HepG2 (cell line): ENCODE measurements around the gene EVA1A. TPM values are rescaled to one million over a fixed set of nuclear protein-coding genes. Genes with fewer than 3 reads are reported as not detected.
A peak's percentile ranks its signal among the peaks of the same experiment; 100 is the strongest.

Experiments
- ATF7-NPFF ChIP-seq: sonication (generic); formaldehyde crosslinking; IDR thresholded peaks from 2 replicates; pipeline ENCODE4 v1.8.1; 2023; ENCODE audit warnings: mild to moderate bottlenecking, low read depth, missing genetic modification reagents, moderate library complexity
- DPF2 ChIP-seq: sonication (generic); formaldehyde crosslinking; IDR thresholded peaks from 2 replicates; pipeline ENCODE4 v1.4.0; 2020; ENCODE audit warnings: mild to moderate bottlenecking, low read depth, missing genetic modification reagents, borderline replicate concordance
- FOXC1 ChIP-seq: sonication (generic); formaldehyde crosslinking; IDR thresholded peaks from 2 replicates; pipeline ENCODE4 v1.8.0; 2022; ENCODE audit warnings: mild to moderate bottlenecking, missing genetic modification reagents, borderline replicate concordance
- GABPB1 ChIP-seq: IDR thresholded peaks from 2 replicates; pipeline ENCODE4 v1.6.1; 2016; ENCODE audit warnings: mild to moderate bottlenecking, missing genetic modification reagents, moderate library complexity, missing compliant biosample characterization
- GATAD2A ChIP-seq: IDR thresholded peaks from 2 replicates; pipeline ENCODE4 v1.6.1; 2016
- MLLT10 ChIP-seq: sonication (generic); formaldehyde crosslinking; IDR thresholded peaks from 2 replicates; pipeline ENCODE4 v1.4.0; 2020; ENCODE audit warnings: missing genetic modification reagents
- SAP130 ChIP-seq: IDR thresholded peaks from 2 replicates; pipeline ENCODE4 v1.6.1; 2016; ENCODE audit warnings: low read depth
- U2AF2 ChIP-seq: fragments of 200-400 bp; formaldehyde crosslinking; IDR thresholded peaks from 2 replicates; pipeline ENCODE4 v1.6.1; 2017; ENCODE audit warnings: low read depth, mild to moderate bottlenecking, low read length
- ZBTB38 ChIP-seq: sonication (generic); formaldehyde crosslinking; IDR thresholded peaks from 2 replicates; pipeline ENCODE4 v1.5.1; 2020; ENCODE audit warnings: mild to moderate bottlenecking, missing genetic modification reagents
- ZNF276 ChIP-seq: sonication (generic); formaldehyde crosslinking; IDR thresholded peaks from 2 replicates; pipeline ENCODE4 v1.4.0; 2020; ENCODE audit warnings: mild to moderate bottlenecking, low read depth, missing genetic modification reagents
- ZNF318 ChIP-seq: sonication (generic); formaldehyde crosslinking; IDR thresholded peaks from 2 replicates; pipeline ENCODE4 v1.4.0; 2020; ENCODE audit warnings: mild to moderate bottlenecking, missing genetic modification reagents
- ZNF547 ChIP-seq: sonication (generic); formaldehyde crosslinking; IDR thresholded peaks from 2 replicates; pipeline ENCODE4 v1.5.1; 2020; ENCODE audit warnings: mild to moderate bottlenecking, missing genetic modification reagents
- ZNF678 ChIP-seq: sonication (generic); formaldehyde crosslinking; IDR thresholded peaks from 2 replicates; pipeline ENCODE4 v1.4.0; 2020; ENCODE audit warnings: mild to moderate bottlenecking, missing genetic modification reagents
- ZNF782 ChIP-seq: sonication (generic); formaldehyde crosslinking; IDR thresholded peaks from 2 replicates; pipeline ENCODE4 v1.4.0; 2020; ENCODE audit warnings: missing genetic modification reagents, mild to moderate bottlenecking, borderline replicate concordance
- ZNF788 ChIP-seq: sonication (generic); formaldehyde crosslinking; IDR thresholded peaks from 2 replicates; pipeline ENCODE4 v1.5.0; 2020; ENCODE audit warnings: mild to moderate bottlenecking, missing genetic modification reagents, borderline replicate concordance
- ZSCAN31 ChIP-seq: sonication (generic); formaldehyde crosslinking; IDR thresholded peaks from 2 replicates; pipeline ENCODE4 v1.5.0; 2020; ENCODE audit warnings: low read depth, mild to moderate bottlenecking, missing genetic modification reagents
- polyA plus RNA-seq, 8 experiments: library from polyadenylated mRNA; depleted of rRNA in 3 of 8; stranded (reverse) in 7 of 8; unstranded in 1 of 8; fragments of >200 nt; fragmentation: Illumina TruSeq in 4 of 8; extraction: Trizol in 4 of 8; gene quantifications; 2 replicates each; pipeline versions ENCODE4 v1.2.1 to v1.2.3, GENCODE V29; 2011 to 2016; ENCODE audit warnings: low read depth in 4 of 8, missing spikeins in 1 of 8, mixed read lengths in 1 of 8; ENCODE audit not compliant: insufficient read depth in 1 of 8
- total RNA-seq, 5 experiments: library from RNA; depleted of rRNA; stranded (reverse); fragments of >200 nt; fragmentation: Illumina TruSeq; extraction: Trizol; gene quantifications; 2 replicates each; pipeline ENCODE4 v1.2.3, GENCODE V29; 2016; ENCODE audit warnings: low read depth in 1 of 5
- TF ChIP-seq, protein P1 (sequence below): IDR thresholded peaks from 2 replicates; pipeline ENCODE4 v1.6.1; 2016; ENCODE audit warnings: missing biosample characterization, missing genetic modification reagents, low read depth

Gene EVA1A
- total and polyA plus RNA-seq, 2 of the 13 experiments (the other 11 are each of a cell fraction or from before 2014, with no cell fraction given), result 57.5 to 57.8 TPM

DNA sequence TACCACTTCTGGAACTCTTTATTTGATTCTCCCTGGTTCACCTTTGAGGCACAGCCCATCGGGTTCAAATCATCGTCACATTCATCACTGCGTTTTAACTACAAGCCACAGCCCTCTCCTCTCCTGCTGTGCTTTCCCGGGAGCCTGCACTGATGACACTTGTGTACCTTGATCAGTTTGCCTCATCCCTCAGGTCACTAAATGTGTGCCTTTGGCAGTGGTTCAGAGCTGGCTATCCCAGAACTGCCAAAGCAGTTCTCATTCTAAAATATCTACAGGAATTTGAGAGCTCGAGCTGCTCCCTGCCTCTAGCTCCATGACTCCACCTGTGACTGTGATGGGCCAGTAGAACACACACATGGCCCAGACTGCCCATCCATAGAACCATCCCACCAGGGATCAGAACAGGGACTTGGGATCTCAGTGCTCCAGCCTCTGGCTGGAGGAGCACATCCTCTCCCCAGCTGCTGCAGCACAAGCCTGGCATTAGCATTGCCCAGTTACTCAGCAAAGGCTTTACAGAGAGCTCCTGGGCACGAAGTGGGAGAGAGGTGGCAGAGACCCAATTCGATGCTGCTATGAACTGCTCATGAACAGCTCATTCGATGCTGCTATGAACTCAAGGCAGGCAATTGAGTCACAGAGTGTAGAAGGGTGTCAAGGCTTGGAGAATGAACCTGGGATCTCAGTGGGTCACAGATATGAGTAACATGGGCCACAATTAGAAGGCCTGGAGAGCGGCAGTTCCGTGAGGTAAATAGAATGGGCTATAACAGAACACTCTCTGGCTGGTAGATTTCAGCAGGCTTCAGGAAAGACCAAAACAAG, 41.9 kb downstream of the EVA1A start (continued):
- TF ChIP-seq ZNF547 (CRISPR knock-in tag) (0 out of 2 replicates have a peak, but pooled peaks have one; percentile 12), SAP130 (CRISPR knock-in tag) (peak; percentile 33; the same call in 1 of the 2 replicates), GATAD2A (CRISPR knock-in tag) (peak; percentile 89), ATF7-NPFF (CRISPR knock-in tag) (0 out of 2 replicates have a peak, but pooled peaks have one; percentile 47), ZBTB38 (CRISPR knock-in tag) (peak; percentile 42; the same call in 1 of the 2 replicates), MLLT10 (CRISPR knock-in tag) (no peak), ZNF788 (0 out of 2 replicates have a peak, but pooled peaks have one; percentile 44), ZNF678 (CRISPR knock-in tag) (0 out of 2 replicates have a peak, but pooled peaks have one; percentile 43), GABPB1 (CRISPR knock-in tag) (0 out of 2 replicates have a peak, but pooled peaks have one; percentile 1), FOXC1 (CRISPR knock-in tag) (0 out of 2 replicates have a peak, but pooled peaks have one; percentile 42), ZSCAN31 (CRISPR knock-in tag) (no peak), U2AF2 (no peak), ZNF318 (CRISPR knock-in tag) (no peak), DPF2 (CRISPR knock-in tag) (peak; percentile 20; the same call in 1 of the 2 replicates), ZNF782 (CRISPR knock-in tag) (0 out of 2 replicates have a peak, but pooled peaks have one; percentile 24), ZNF276 (no peak)
- TF ChIP-seq, protein P1, sequence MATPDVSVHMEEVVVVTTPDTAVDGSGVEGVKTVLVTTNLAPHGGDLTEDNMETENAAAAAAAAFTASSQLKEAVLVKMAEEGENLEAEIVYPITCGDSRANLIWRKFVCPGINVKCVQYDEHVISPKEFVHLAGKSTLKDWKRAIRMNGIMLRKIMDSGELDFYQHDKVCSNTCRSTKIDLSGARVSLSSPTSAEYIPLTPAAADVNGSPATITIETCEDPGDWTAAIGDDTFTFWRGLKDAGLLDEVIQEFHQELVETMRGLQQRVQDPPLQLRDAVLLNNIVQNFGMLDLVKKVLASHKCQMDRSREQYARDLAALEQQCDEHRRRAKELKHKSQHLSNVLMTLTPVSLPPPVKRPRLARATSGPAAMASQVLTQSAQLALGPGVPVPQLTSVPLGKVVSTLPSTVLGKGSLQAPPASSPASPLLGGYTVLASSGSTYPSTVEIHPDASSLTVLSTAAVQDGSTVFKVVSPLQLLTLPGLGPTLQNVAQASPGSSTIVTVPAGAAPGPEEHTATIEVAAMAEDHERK (CRISPR knock-in tag), result no peak
